Psoas muscle (tissue), 8 donors: ENCODE measurements around the gene TIMP3. TPM values are rescaled to one million over a fixed set of nuclear protein-coding genes. Genes with fewer than 3 reads are reported as not detected.

ENCODE experiments used
- ATAC-seq, 4 donors: fragments of 200-7000 bp; cut with Tn5 transposase; one replicate each; pipeline ENCODE4 v1.9.1; 2020; ENCODE audit warnings: moderate library complexity in 3 of 4, mild to moderate bottlenecking in 2 of 4
- DNase-seq, 2 donors: peaks; one replicate each; pipeline ENCODE4 v3.0.0-alpha.2; 2020
- H3K27ac ChIP-seq: fragments of 200-600 bp; one replicate; pipeline ENCODE4 v1.8.0; 2022
- H3K27me3 ChIP-seq, 3 donors: fragments of 200-600 bp in 1 of 3; one replicate each; pipeline versions ENCODE4 v1.6.1 to v1.8.0; 2013 to 2022; ENCODE audit warnings: low read length in 2 of 3, mild to moderate bottlenecking in 2 of 3, moderate library complexity in 1 of 3; ENCODE audit not compliant: insufficient read depth in 3 of 3
- H3K36me3 ChIP-seq, 2 donors: fragments of 200-600 bp in 1 of 2; one replicate each; pipeline versions ENCODE4 v1.6.1 to v1.8.0; 2013 to 2022; ENCODE audit warnings: low read depth in 1 of 2, mild to moderate bottlenecking in 1 of 2, moderate library complexity in 1 of 2; ENCODE audit not compliant: insufficient read depth in 1 of 2
- H3K4me1 ChIP-seq: fragments of 200-600 bp; one replicate; pipeline ENCODE4 v1.8.0; 2022
- H3K4me3 ChIP-seq: fragments of 200-600 bp; one replicate; pipeline ENCODE4 v1.8.0; 2022; ENCODE audit warnings: mild to moderate bottlenecking
- H3K9me3 ChIP-seq: fragments of 200-600 bp; one replicate; pipeline ENCODE4 v1.8.0; 2022
- WGBS, 3 donors: extraction: QIAGEN DNeasy Blood & Tissue Kit; methylation state at CpG; one replicate each; pipeline versions ENCODE4 v1.1.6 to v1.1.7; 2013; 5-methylcytosine and 5-hydroxymethylcytosine counted together
- intact Hi-C, 2 donors: fragments of 100-400 bp; cut with DNase I; formaldehyde crosslinking; loops; one replicate each; pipeline versions ENCODE4 v1.11.0 to v1.14.2; 2022
- long read RNA-seq, 2 donors: library from polyadenylated mRNA; unstranded; transcript quantifications; one replicate each; pipeline ENCODE4 v2.0.0, GENCODE V29; 2021
- polyA plus RNA-seq, 3 donors: library from polyadenylated mRNA; stranded (reverse); fragments of 200-250 nt; gene quantifications; one replicate each; pipeline ENCODE4 v1.2.3, GENCODE V29; 2013
- total RNA-seq, 4 donors: library from RNA; stranded (reverse); fragmentation: NEBNext Ultra II Directional in 2 of 4; extraction: Animal tissue kit (Norgen Biotek cat#: 25700) in 2 of 4; gene quantifications; one replicate each; pipeline versions ENCODE4 v1.2.1 to v1.2.4, GENCODE V29; 2021 to 2023
- TF ChIP-seq, protein P1 (sequence below): fragments of 200-600 bp; IDR thresholded peaks from one replicate; pipeline ENCODE4 v1.8.0; 2022; ENCODE audit warnings: antibody characterized with exemption
- donor health status: healthy with polysubstance abuse.
- donor health status: DM: no; HTN: no; CAD: no; lungs with moderate emphysema.
- donor health status: Bipolar disorder and iron deficiency.
- donor health status: healthy.
- donor health status: DM: yes; HTN: yes; CAD: no.
- donor health status: DM: no; HTN: no; CAD: no.
- donor health status: DM: no; HTN: no; CAD: no.
- donor health status: DM: yes; HTN: yes; CAD: no.

Gene TIMP3
- total RNA-seq (100 to 1,000 TPM in 2 of 4 donors, 10 to 100 TPM in 2; 65.0 to 160 (median 92.5) TPM), polyA plus RNA-seq (10 to 100 TPM; 58.6 to 80.7 (median 65.0) TPM)
- long read RNA-seq, donor 1, full-length matches to known transcripts: 42 of 58 reads
- long read RNA-seq, donor 1, partial matches to known transcripts: 1 of 58 reads
- long read RNA-seq, donor 1, other reads (novel, unspliced or antisense): 15 of 58 reads
- long read RNA-seq, donor 2, full-length matches to known transcripts: 138 of 199 reads
- long read RNA-seq, donor 2, partial matches to known transcripts: 9 of 199 reads
- long read RNA-seq, donor 2, other reads (novel, unspliced or antisense): 52 of 199 reads

DNA sequence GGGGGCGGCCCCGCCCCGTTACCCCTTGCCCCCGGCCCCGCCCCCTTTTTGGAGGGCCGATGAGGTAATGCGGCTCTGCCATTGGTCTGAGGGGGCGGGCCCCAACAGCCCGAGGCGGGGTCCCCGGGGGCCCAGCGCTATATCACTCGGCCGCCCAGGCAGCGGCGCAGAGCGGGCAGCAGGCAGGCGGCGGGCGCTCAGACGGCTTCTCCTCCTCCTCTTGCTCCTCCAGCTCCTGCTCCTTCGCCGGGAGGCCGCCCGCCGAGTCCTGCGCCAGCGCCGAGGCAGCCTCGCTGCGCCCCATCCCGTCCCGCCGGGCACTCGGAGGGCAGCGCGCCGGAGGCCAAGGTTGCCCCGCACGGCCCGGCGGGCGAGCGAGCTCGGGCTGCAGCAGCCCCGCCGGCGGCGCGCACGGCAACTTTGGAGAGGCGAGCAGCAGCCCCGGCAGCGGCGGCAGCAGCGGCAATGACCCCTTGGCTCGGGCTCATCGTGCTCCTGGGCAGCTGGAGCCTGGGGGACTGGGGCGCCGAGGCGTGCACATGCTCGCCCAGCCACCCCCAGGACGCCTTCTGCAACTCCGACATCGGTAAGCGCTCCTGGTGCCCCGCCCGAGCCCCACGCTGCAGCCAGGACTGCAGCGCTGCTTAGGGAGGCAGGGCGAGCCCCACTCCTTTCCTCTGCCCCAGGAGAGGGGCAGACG is at the start of gene TIMP3:
Gene TIMP3 (plus strand): TSS at position 169 of the 700 bp plus-strand sequence. CDS start 297 bp downstream, at position 466.
- ATAC-seq (peak; percentile 75 to 81 (median 78)), DNase-seq (peak; percentile 88 to 92)
- H3K27me3 ChIP-seq: peaks cover 0 to 53% (median 5%) of the 10 kb centered on the region in 3 donors
- H3K4me1 ChIP-seq: no peaks in the 10 kb centered on the region
- TF ChIP-seq, protein P1, sequence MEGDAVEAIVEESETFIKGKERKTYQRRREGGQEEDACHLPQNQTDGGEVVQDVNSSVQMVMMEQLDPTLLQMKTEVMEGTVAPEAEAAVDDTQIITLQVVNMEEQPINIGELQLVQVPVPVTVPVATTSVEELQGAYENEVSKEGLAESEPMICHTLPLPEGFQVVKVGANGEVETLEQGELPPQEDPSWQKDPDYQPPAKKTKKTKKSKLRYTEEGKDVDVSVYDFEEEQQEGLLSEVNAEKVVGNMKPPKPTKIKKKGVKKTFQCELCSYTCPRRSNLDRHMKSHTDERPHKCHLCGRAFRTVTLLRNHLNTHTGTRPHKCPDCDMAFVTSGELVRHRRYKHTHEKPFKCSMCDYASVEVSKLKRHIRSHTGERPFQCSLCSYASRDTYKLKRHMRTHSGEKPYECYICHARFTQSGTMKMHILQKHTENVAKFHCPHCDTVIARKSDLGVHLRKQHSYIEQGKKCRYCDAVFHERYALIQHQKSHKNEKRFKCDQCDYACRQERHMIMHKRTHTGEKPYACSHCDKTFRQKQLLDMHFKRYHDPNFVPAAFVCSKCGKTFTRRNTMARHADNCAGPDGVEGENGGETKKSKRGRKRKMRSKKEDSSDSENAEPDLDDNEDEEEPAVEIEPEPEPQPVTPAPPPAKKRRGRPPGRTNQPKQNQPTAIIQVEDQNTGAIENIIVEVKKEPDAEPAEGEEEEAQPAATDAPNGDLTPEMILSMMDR: no peak
- H3K36me3 ChIP-seq: no peaks in the 10 kb centered on the region
- H3K27ac ChIP-seq: peak within 1 kb of the TSS; percentile 71
- H3K4me3 ChIP-seq: peak within 1 kb of the TSS; percentile 78
- no peaks in the 10 kb centered on the region for H3K9me3 ChIP-seq
- 0 to 1% (median 1%) methylated on average over 22 to 72 of the region's 72 CpGs for WGBS, 3 donors
- intact Hi-C loops: no loop called here

- H3K9me3 ChIP-seq: no peaks in the 10 kb centered on the region
- no peak overlapping the region for H3K4me3 ChIP-seq
- WGBS, 3 donors: 69 to 73% (median 72%) methylated on average over 9 of the region's 9 CpGs
- intact Hi-C loops: no loop called here
- no peak for DNase-seq
- H3K36me3 ChIP-seq: no peaks in the 10 kb centered on the region
- no peak overlapping the region for H3K27ac ChIP-seq
- ATAC-seq: no peak
- peaks cover 0 to 1% (median 0%) of the 10 kb centered on the region in 3 donors for H3K27me3 ChIP-seq
- TF ChIP-seq, protein P1: no peak
- H3K4me1 ChIP-seq: peaks cover 4% of the 10 kb centered on the region
These were observed 49.2 kb upstream of the TIMP3 start for GRCh38 chr22:32752326-32752725.

DNA sequence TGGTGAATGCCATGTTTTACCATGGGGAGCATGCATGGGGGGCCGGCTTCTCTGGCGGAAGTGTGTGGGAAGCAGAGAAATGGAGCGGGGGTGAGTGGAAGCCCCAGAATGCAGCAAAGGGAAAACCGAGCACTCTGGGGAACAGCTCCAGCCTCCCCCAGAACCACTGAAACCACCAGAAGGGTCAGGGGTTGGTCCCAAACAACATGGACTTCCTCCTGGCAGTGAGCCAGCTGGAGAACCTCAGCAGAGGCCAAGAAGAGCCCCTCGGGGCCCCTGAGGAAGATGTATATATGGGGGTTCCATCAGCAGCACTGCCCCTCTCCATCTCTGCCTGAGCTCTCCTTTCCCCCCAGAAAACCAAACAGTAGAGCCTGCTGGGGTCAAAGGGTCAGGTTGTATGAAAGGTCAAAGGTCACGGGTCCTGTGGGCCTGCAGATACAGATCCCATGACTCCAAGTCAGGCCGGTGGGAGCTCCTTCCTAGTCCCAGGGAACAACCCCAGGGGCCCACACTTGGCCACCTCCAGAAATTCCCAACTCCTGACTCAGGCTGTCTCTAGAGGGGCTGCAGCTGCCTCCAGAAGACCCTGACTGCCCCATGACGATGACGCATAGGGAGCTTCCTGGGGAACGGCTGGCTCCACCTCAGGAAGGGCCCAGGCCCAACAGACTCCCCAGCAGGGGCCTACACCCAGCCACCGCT is 48.5 kb upstream of the TIMP3 start:
- TF ChIP-seq, protein P1: no peak
- intact Hi-C loops: no loop called here
- WGBS, 3 donors: 60 to 65% (median 62%) methylated on average over 11 of the region's 11 CpGs

GRCh38 chr22:32753591-32753990 is 47.9 kb upstream of the TIMP3 start:
- H3K27ac ChIP-seq: peak overlapping the region; percentile 16
- H3K27me3 ChIP-seq: peaks cover 0 to 1% (median 0%) of the 10 kb centered on the region in 3 donors
- H3K36me3 ChIP-seq: no peaks in the 10 kb centered on the region
- no peaks in the 10 kb centered on the region for H3K9me3 ChIP-seq
- H3K4me3 ChIP-seq: no peak overlapping the region
- 78 to 79% (median 78%) methylated on average over 6 of the region's 6 CpGs for WGBS, 3 donors
- intact Hi-C loops: no loop called here
- ATAC-seq (no peak), DNase-seq (no peak)
- TF ChIP-seq, protein P1: no peak
- H3K4me1 ChIP-seq: peaks cover 4% of the 10 kb centered on the region

More for the DNA sequence above, 48.5 kb upstream of the TIMP3 start:
- H3K36me3 ChIP-seq: no peaks in the 10 kb centered on the region
- ATAC-seq (peak; percentile 34 to 70 (median 54)), DNase-seq (peak; percentile 59 to 76)
- H3K9me3 ChIP-seq: no peaks in the 10 kb centered on the region
- peaks cover 4% of the 10 kb centered on the region for H3K4me1 ChIP-seq
- no peak overlapping the region for H3K27ac ChIP-seq
- no peak overlapping the region for H3K4me3 ChIP-seq
- peaks cover 0 to 1% (median 0%) of the 10 kb centered on the region in 3 donors for H3K27me3 ChIP-seq
